ENCODE data around the gene IL17REL.

GRCh38 chr22:50061824-50062355 is 49.3 kb upstream of the IL17REL start:
- TF ChIP-seq ZNF674 (CRISPR knock-in tag; IDR thresholded peaks at IDR 0.05; ENCODE audit: low read depth) = no peak
- TF ChIP-seq ARID2 (CRISPR knock-in tag; IDR thresholded peaks at IDR 0.05; ENCODE audit: borderline replicate concordance) = no peak
- no peak for TF ChIP-seq KDM1A (CRISPR knock-in tag; IDR thresholded peaks at IDR 0.05)
- no peak for TF ChIP-seq CTCF (CRISPR knock-in tag; IDR thresholded peaks at IDR 0.05)
- no peak for TF ChIP-seq FOSL2 (CRISPR knock-in tag; IDR thresholded peaks at IDR 0.05)
- no peak for TF ChIP-seq POLR2A (IDR thresholded peaks at IDR 0.05; ENCODE audit: insufficient read depth in 1 of 2, low read depth in 2 of 2, low read length in 2 of 2)
- TF ChIP-seq REST (IDR thresholded peaks at IDR 0.05; ENCODE audit: borderline replicate concordance in 1 of 2, low read depth in 1 of 2, low read length in 2 of 2) = no peak
- TF ChIP-seq SMC3 (IDR thresholded peaks at IDR 0.05; ENCODE audit: low read length) = no peak
- TF ChIP-seq ZNF468 (CRISPR knock-in tag; IDR thresholded peaks at IDR 0.05) = no peak
- TF ChIP-seq PAXIP1 (CRISPR knock-in tag; conservative IDR thresholded peaks at IDR 0.05) = no peak
- no peak for TF ChIP-seq RBFOX2 (IDR thresholded peaks at IDR 0.05; ENCODE audit: low read depth, low read length)
- TF ChIP-seq ZBED4 (CRISPR knock-in tag; IDR thresholded peaks at IDR 0.05; ENCODE audit: borderline replicate concordance) = no peak
- TF ChIP-seq HDAC1 (CRISPR knock-in tag; IDR thresholded peaks at IDR 0.05) = no peak
- no peak for TF ChIP-seq SPEN (CRISPR knock-in tag; IDR thresholded peaks at IDR 0.05; ENCODE audit: low read depth)

Data from HepG2 (cell line).